Natural killer cell treated with Interleukin-12 subunit alpha and Interleukin-12 subunit beta and Interleukin-15 and Interleukin-18, amount 100 ng/mL, for 72 hours (primary cell): ENCODE measurements around the gene SCP2. TPM values are rescaled to one million over a fixed set of nuclear protein-coding genes. Genes with fewer than 3 reads are reported as not detected.

Experiments used
- ATAC-seq, 2 donors: fragments of 150-1000 bp; cut with Tn5 transposase in 1 of 2; sonication (Bioruptor Pico), chemical (Tn5 transposase) in 1 of 2; 2 replicates each; pipeline ENCODE4 v1.10.0; 2021
- DNase-seq: peaks from one replicate; pipeline ENCODE4 v3.0.0; 2022; ENCODE audit warnings: low spot score
- H3K27ac Mint-ChIP-seq, 2 donors: 1 replicate in 1 of 2; 2 replicates in 1 of 2; pipeline ENCODE4 v1.8.0; 2022; ENCODE audit warnings: mixed read lengths in 2 of 2, mild to moderate bottlenecking in 1 of 2, moderate library complexity in 1 of 2
- H3K27me3 Mint-ChIP-seq, 2 donors: 1 replicate in 1 of 2; 2 replicates in 1 of 2; pipeline ENCODE4 v1.8.0; 2022; ENCODE audit warnings: mixed read lengths in 2 of 2
- H3K36me3 Mint-ChIP-seq: one replicate; pipeline ENCODE4 v1.8.0; 2022; ENCODE audit warnings: mixed read lengths
- H3K4me1 Mint-ChIP-seq, 2 donors: 1 replicate in 1 of 2; 2 replicates in 1 of 2; pipeline ENCODE4 v1.8.0; 2022; ENCODE audit warnings: low read depth in 2 of 2, mixed read lengths in 2 of 2, mild to moderate bottlenecking in 1 of 2
- H3K4me3 Mint-ChIP-seq: one replicate; pipeline ENCODE4 v1.8.0; 2022; ENCODE audit warnings: mixed read lengths
- H3K9me3 Mint-ChIP-seq: 2 replicates; pipeline ENCODE4 v1.8.0; 2022; ENCODE audit warnings: mixed read lengths
- total RNA-seq, 2 donors: library from RNA; stranded (reverse); gene quantifications; one replicate each; pipeline ENCODE4 v1.2.3, GENCODE V29; 2022

SCP2 gene
- total RNA-seq, 2 donors from 2014 or later, result 75.1 to 86.8 TPM

GRCh38 chr1:53085405-53085804 is 158.3 kb downstream of the SCP2 start:
- Mint-ChIP-seq H3K4me1 (peaks cover 19 to 24% of the 10 kb centered on the region in 2 donors), H3K27me3 (no peaks in the 10 kb centered on the region), H3K4me3 (no peak overlapping the region), H3K36me3 (no peaks in the 10 kb centered on the region), H3K9me3 (no peaks in the 10 kb centered on the region), H3K27ac (no peak overlapping the region)
- ATAC-seq (no peak), DNase-seq (no peak)

- peaks cover 19 to 24% of the 10 kb centered on the region in 2 donors for H3K4me1 Mint-ChIP-seq
- ATAC-seq (no peak), DNase-seq (no peak)
- H3K27me3 Mint-ChIP-seq, result no peaks in the 10 kb centered on the region
- no peaks in the 10 kb centered on the region for H3K9me3 Mint-ChIP-seq
- no peak overlapping the region for H3K4me3 Mint-ChIP-seq
- no peak overlapping the region for H3K27ac Mint-ChIP-seq
- H3K36me3 Mint-ChIP-seq, result no peaks in the 10 kb centered on the region
Measured at GRCh38 chr1:53086491-53087070, 159.5 kb downstream of the SCP2 start.

GRCh38 chr1:53087332-53088285 is 160.5 kb downstream of the SCP2 start:
- ATAC-seq, result no peak
- Mint-ChIP-seq H3K27ac (no peak overlapping the region), H3K36me3 (no peaks in the 10 kb centered on the region), H3K27me3 (no peaks in the 10 kb centered on the region), H3K4me1 (peaks cover 19 to 22% of the 10 kb centered on the region in 2 donors), H3K4me3 (no peak overlapping the region), H3K9me3 (no peaks in the 10 kb centered on the region)
- no peak for DNase-seq

- Mint-ChIP-seq H3K36me3 (no peaks in the 10 kb centered on the region), H3K4me1 (peaks cover 9 to 13% of the 10 kb centered on the region in 2 donors), H3K27me3 (no peaks in the 10 kb centered on the region), H3K9me3 (no peaks in the 10 kb centered on the region), H3K27ac (no peak overlapping the region), H3K4me3 (no peak overlapping the region)
- DNase-seq (no peak), ATAC-seq (no peak)
Measured at GRCh38 chr1:53088616-53089300, 161.7 kb downstream of the SCP2 start.

GRCh38 chr1:53089478-53090226 is 162.6 kb downstream of the SCP2 start:
- no peaks in the 10 kb centered on the region for H3K36me3 Mint-ChIP-seq
- no peaks in the 10 kb centered on the region for H3K27me3 Mint-ChIP-seq
- H3K9me3 Mint-ChIP-seq, result no peaks in the 10 kb centered on the region
- DNase-seq, result no peak
- H3K4me3 Mint-ChIP-seq, result no peak overlapping the region
- peak overlapping the region in 1 of 2 donors; percentile 27 for H3K27ac Mint-ChIP-seq
- peaks cover 4 to 8% of the 10 kb centered on the region in 2 donors for H3K4me1 Mint-ChIP-seq
- no peak for ATAC-seq

GRCh38 chr1:53090227-53091147 is 163.4 kb downstream of the SCP2 start:
- H3K27me3 Mint-ChIP-seq, result no peaks in the 10 kb centered on the region
- H3K27ac Mint-ChIP-seq, result peak overlapping the region; percentile 21 to 61
- peak; percentile 64 to 85 for ATAC-seq
- peak overlapping the region; percentile 44 for H3K4me3 Mint-ChIP-seq
- H3K36me3 Mint-ChIP-seq, result no peaks in the 10 kb centered on the region
- no peak for DNase-seq
- no peaks in the 10 kb centered on the region for H3K9me3 Mint-ChIP-seq
- peaks cover 0 to 3% of the 10 kb centered on the region in 2 donors for H3K4me1 Mint-ChIP-seq

GRCh38 chr1:53091841-53092645 is 165.0 kb downstream of the SCP2 start:
- Mint-ChIP-seq H3K36me3 (no peaks in the 10 kb centered on the region), H3K4me1 (peaks cover 0 to 3% of the 10 kb centered on the region in 2 donors), H3K27me3 (no peaks in the 10 kb centered on the region), H3K4me3 (no peak overlapping the region), H3K9me3 (no peaks in the 10 kb centered on the region), H3K27ac (peak overlapping the region in 1 of 2 donors; percentile 21)
- ATAC-seq, result no peak
- DNase-seq, result no peak

GRCh38 chr1:53092659-53093450 is 165.8 kb downstream of the SCP2 start:
- DNase-seq, result no peak
- Mint-ChIP-seq H3K9me3 (no peaks in the 10 kb centered on the region), H3K4me3 (no peak overlapping the region), H3K27me3 (no peaks in the 10 kb centered on the region), H3K27ac (no peak overlapping the region), H3K4me1 (peaks cover 0 to 3% of the 10 kb centered on the region in 2 donors), H3K36me3 (no peaks in the 10 kb centered on the region)
- no peak for ATAC-seq

- Mint-ChIP-seq H3K27ac (no peak overlapping the region), H3K9me3 (no peaks in the 10 kb centered on the region)
- no peak for ATAC-seq
Measured at GRCh38 chr1:53093451-53093754, 166.3 kb downstream of the SCP2 start.

GRCh38 chr1:53093778-53094532 is 166.9 kb downstream of the SCP2 start:
- Mint-ChIP-seq H3K4me1 (peaks cover 0 to 3% of the 10 kb centered on the region in 2 donors), H3K9me3 (no peaks in the 10 kb centered on the region), H3K4me3 (no peak overlapping the region), H3K27ac (no peak overlapping the region), H3K27me3 (no peaks in the 10 kb centered on the region), H3K36me3 (no peaks in the 10 kb centered on the region)
- no peak for ATAC-seq
- DNase-seq, result no peak

More at GRCh38 chr1:53093451-53093754, 166.3 kb downstream of the SCP2 start:
- no peak overlapping the region for H3K4me3 Mint-ChIP-seq
- H3K36me3 Mint-ChIP-seq, result no peaks in the 10 kb centered on the region
- H3K27me3 Mint-ChIP-seq, result no peaks in the 10 kb centered on the region
- peaks cover 0 to 3% of the 10 kb centered on the region in 2 donors for H3K4me1 Mint-ChIP-seq
- DNase-seq, result no peak

- DNase-seq (no peak), ATAC-seq (no peak)
- Mint-ChIP-seq H3K27ac (no peak overlapping the region), H3K4me3 (no peak overlapping the region), H3K9me3 (no peaks in the 10 kb centered on the region), H3K27me3 (no peaks in the 10 kb centered on the region), H3K36me3 (no peaks in the 10 kb centered on the region), H3K4me1 (peaks cover 0 to 3% of the 10 kb centered on the region in 2 donors)
Measured at GRCh38 chr1:53094533-53094919, 167.4 kb downstream of the SCP2 start.
